Prostate gland (tissue), 2 donors: Measurements from ENCODE around the gene ORAI1.

Experiments
- CTCF ChIP-seq, 4 experiments: fragments of 200-600 bp in 2 of 4; fragments of 450-650 bp in 2 of 4; sonication (generic) in 2 of 4; IDR thresholded peaks; 1 replicate in 3 of 4; 2 replicates in 1 of 4; pipeline ENCODE4 v1.5.1; 2016 to 2019; ENCODE audit warnings: antibody characterized with exemption in 4 of 4, mild to moderate bottlenecking in 2 of 4, moderate library complexity in 2 of 4
- POLR2A ChIP-seq: fragments of 450-650 bp; IDR thresholded peaks from one replicate; pipeline ENCODE4 v1.6.1; 2016; ENCODE audit warnings: antibody characterized with exemption, mild to moderate bottlenecking

- TF ChIP-seq CTCF (IDR thresholded peaks at IDR 0.05) (no peak), POLR2A (no peak)
These were observed 15.8 kb upstream of the ORAI1 start for GRCh38 chr12:121610239-121611149.
